HepG2 (cell line): ENCODE measurements around the gene MFRP. TPM values are rescaled to one million over a fixed set of nuclear protein-coding genes. Genes with fewer than 3 reads are reported as not detected.

ENCODE experiments used
- ATAD3A ChIP-seq: sonication (generic); formaldehyde crosslinking; IDR thresholded peaks from 2 replicates; pipeline ENCODE4 v1.4.0; 2020; ENCODE audit warnings: missing genetic modification reagents
- CBFB ChIP-seq: sonication (generic); formaldehyde crosslinking; IDR thresholded peaks from 2 replicates; pipeline ENCODE4 v1.4.0; 2020; ENCODE audit warnings: missing genetic modification reagents
- KDM6A ChIP-seq: IDR thresholded peaks from 2 replicates; pipeline ENCODE4 v1.6.1; 2016; ENCODE audit warnings: low read depth
- NFYB ChIP-seq: sonication (generic); formaldehyde crosslinking; IDR thresholded peaks from 2 replicates; pipeline ENCODE4 v1.4.0; 2020; ENCODE audit warnings: missing genetic modification reagents
- RXRB ChIP-seq: IDR thresholded peaks from 2 replicates; pipeline ENCODE4 v1.6.1; 2016; ENCODE audit warnings: borderline replicate concordance, missing genetic modification reagents, missing compliant biosample characterization
- SIN3B ChIP-seq: fragments of 150-350 bp; IDR thresholded peaks from 2 replicates; pipeline ENCODE4 v1.6.1; 2014; ENCODE audit warnings: low read length
- SP2 ChIP-seq: sonication (generic); formaldehyde crosslinking; IDR thresholded peaks from 2 replicates; pipeline ENCODE4 v1.5.1; 2020; ENCODE audit warnings: mild to moderate bottlenecking, missing genetic modification reagents
- SP5 ChIP-seq: IDR thresholded peaks from 2 replicates; pipeline ENCODE4 v1.6.1; 2016; ENCODE audit warnings: low read depth, borderline replicate concordance
- ZNF207 ChIP-seq: fragments of 450-650 bp; IDR thresholded peaks from 2 replicates; pipeline ENCODE4 v1.6.1; 2016; ENCODE audit warnings: antibody characterized with exemption, borderline replicate concordance
- ZNF253 ChIP-seq: sonication (generic); formaldehyde crosslinking; IDR thresholded peaks from 2 replicates; pipeline ENCODE4 v1.8.0; 2022; ENCODE audit warnings: mild to moderate bottlenecking, missing genetic modification reagents, borderline replicate concordance
- ZNF256 ChIP-seq: sonication (generic); formaldehyde crosslinking; conservative IDR thresholded peaks from 2 replicates; pipeline ENCODE4 v1.4.0; 2020; ENCODE audit warnings: missing genetic modification reagents
- ZNF564 ChIP-seq: sonication (generic); formaldehyde crosslinking; IDR thresholded peaks from 2 replicates; pipeline ENCODE4 v1.8.1; 2023; ENCODE audit warnings: mild to moderate bottlenecking, missing genetic modification reagents
- ZNF660 ChIP-seq: sonication (generic); formaldehyde crosslinking; IDR thresholded peaks from 2 replicates; pipeline ENCODE4 v1.5.1; 2020; ENCODE audit warnings: mild to moderate bottlenecking, low read depth, missing genetic modification reagents, borderline replicate concordance
- ZNF768 ChIP-seq: sonication (generic); formaldehyde crosslinking; IDR thresholded peaks from 2 replicates; pipeline ENCODE4 v1.4.0; 2020; ENCODE audit warnings: missing genetic modification reagents
- ZNF841 ChIP-seq: sonication (generic); formaldehyde crosslinking; IDR thresholded peaks from 2 replicates; pipeline ENCODE4 v1.8.1; 2023; ENCODE audit warnings: missing genetic modification reagents, borderline replicate concordance
- ZSCAN20 ChIP-seq: sonication (generic); formaldehyde crosslinking; IDR thresholded peaks from 2 replicates; pipeline ENCODE4 v1.4.0; 2020; ENCODE audit warnings: missing genetic modification reagents, mild to moderate bottlenecking, borderline replicate concordance
- ZSCAN9 ChIP-seq: IDR thresholded peaks from 2 replicates; pipeline ENCODE4 v1.6.1; 2016; ENCODE audit warnings: borderline replicate concordance
- polyA plus RNA-seq, 8 experiments: library from polyadenylated mRNA; depleted of rRNA in 3 of 8; stranded (reverse) in 7 of 8; unstranded in 1 of 8; fragments of >200 nt; fragmentation: Illumina TruSeq in 4 of 8; extraction: Trizol in 4 of 8; gene quantifications; 2 replicates each; pipeline versions ENCODE4 v1.2.1 to v1.2.3, GENCODE V29; 2011 to 2016; ENCODE audit warnings: low read depth in 4 of 8, missing spikeins in 1 of 8, mixed read lengths in 1 of 8; ENCODE audit not compliant: insufficient read depth in 1 of 8
- total RNA-seq, 5 experiments: library from RNA; depleted of rRNA; stranded (reverse); fragments of >200 nt; fragmentation: Illumina TruSeq; extraction: Trizol; gene quantifications; 2 replicates each; pipeline ENCODE4 v1.2.3, GENCODE V29; 2016; ENCODE audit warnings: low read depth in 1 of 5
- TF ChIP-seq, protein P1 (sequence below): sonication (generic); formaldehyde crosslinking; IDR thresholded peaks from 2 replicates; pipeline ENCODE4 v1.5.1; 2020; ENCODE audit warnings: mild to moderate bottlenecking, missing genetic modification reagents
- TF ChIP-seq, protein P2 (sequence below): sonication (generic); formaldehyde crosslinking; IDR thresholded peaks from 2 replicates; pipeline ENCODE4 v1.5.0; 2020; ENCODE audit warnings: mild to moderate bottlenecking, missing genetic modification reagents
- TF ChIP-seq, protein P3 (sequence below): sonication (generic); formaldehyde crosslinking; IDR thresholded peaks from 2 replicates; pipeline ENCODE4 v1.4.0; 2020; ENCODE audit warnings: mild to moderate bottlenecking, missing genetic modification reagents
- TF ChIP-seq, protein P4 (sequence below): sonication (generic); formaldehyde crosslinking; IDR thresholded peaks from 2 replicates; pipeline ENCODE4 v1.4.0; 2020; ENCODE audit warnings: missing genetic modification reagents, borderline replicate concordance

Gene MFRP
- total and polyA plus RNA-seq, 2 of the 13 experiments (the other 11 are each of a cell fraction or from before 2014, with no cell fraction given): not detected

DNA sequence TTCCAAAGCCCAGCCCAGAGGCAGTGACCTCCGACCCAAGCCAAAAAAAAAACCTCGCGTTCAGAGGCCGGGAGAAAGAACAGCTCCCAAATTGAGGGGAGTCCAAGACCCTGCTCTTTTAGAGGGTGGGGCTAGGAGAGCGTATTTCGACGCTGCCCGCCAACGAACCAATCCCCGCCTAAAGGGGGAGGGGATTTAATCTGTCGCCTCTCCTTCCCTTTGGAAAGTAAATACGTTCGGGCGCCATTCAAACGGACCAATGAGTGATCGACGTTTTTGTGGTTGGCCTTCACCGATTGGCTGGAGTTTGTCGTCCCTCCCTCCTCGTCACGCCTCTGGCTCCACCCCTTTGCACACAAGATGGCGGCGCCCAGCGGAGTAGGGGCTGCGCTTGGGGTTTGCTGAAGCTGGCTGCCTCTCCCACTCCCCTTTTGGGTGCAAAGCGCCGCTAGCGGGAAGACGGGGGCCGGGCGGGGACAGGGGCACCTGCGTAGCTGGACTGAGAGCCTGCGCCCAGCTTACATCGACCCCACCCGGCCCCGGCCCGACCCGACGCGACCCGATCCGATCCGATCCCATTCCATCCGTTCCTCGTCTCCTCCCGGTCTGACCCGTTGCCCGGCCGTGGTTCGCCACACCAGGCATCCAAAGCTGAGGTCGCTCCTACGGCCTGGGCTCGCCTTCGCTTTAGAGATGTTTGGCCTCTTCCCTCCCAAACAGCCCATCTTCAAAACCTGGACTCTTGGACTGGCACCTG, 12.2 kb downstream of the MFRP start, which contains the start of gene RNF26 (continued):
- TF ChIP-seq, protein P1, sequence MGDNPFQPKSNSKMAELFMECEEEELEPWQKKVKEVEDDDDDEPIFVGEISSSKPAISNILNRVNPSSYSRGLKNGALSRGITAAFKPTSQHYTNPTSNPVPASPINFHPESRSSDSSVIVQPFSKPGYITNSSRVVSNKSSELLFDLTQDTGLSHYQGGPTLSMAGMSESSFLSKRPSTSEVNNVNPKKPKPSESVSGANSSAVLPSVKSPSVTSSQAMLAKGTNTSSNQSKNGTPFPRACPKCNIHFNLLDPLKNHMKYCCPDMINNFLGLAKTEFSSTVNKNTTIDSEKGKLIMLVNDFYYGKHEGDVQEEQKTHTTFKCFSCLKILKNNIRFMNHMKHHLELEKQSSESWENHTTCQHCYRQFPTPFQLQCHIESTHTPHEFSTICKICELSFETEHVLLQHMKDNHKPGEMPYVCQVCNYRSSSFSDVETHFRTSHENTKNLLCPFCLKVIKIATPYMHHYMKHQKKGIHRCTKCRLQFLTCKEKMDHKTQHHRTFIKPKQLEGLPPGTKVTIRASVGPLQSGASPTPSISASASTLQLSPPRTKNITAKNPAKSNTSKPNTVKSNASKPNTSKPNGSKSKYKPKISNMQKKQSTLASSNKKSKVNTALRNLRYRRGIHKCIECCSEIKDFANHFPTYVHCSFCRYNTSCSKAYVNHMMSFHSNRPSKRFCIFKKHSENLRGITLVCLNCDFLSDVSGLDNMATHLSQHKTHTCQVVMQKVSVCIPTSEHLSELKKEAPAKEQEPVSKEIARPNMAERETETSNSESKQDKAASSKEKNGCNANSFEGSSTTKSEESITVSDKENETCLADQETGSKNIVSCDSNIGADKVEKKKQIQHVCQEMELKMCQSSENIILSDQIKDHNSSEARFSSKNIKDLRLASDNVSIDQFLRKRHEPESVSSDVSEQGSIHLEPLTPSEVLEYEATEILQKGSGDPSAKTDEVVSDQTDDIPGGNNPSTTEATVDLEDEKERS (CRISPR knock-in tag): no peak
- TF ChIP-seq SP5 (CRISPR knock-in tag): no peak; the same call in 1 of the 2 replicates
- TF ChIP-seq SIN3B: peak; percentile 93
- TF ChIP-seq, protein P2, sequence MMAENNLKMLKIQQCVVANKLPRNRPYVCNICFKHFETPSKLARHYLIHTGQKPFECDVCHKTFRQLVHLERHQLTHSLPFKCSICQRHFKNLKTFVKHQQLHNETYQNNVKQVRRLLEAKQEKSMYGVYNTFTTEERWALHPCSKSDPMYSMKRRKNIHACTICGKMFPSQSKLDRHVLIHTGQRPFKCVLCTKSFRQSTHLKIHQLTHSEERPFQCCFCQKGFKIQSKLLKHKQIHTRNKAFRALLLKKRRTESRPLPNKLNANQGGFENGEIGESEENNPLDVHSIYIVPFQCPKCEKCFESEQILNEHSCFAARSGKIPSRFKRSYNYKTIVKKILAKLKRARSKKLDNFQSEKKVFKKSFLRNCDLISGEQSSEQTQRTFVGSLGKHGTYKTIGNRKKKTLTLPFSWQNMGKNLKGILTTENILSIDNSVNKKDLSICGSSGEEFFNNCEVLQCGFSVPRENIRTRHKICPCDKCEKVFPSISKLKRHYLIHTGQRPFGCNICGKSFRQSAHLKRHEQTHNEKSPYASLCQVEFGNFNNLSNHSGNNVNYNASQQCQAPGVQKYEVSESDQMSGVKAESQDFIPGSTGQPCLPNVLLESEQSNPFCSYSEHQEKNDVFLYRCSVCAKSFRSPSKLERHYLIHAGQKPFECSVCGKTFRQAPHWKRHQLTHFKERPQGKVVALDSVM (CRISPR knock-in tag): no peak
- no peak for TF ChIP-seq ATAD3A (CRISPR knock-in tag)
- peak; percentile 22; the same call in 1 of the 2 replicates for TF ChIP-seq CBFB (CRISPR knock-in tag)
- TF ChIP-seq ZNF207: no peak
- TF ChIP-seq ZNF564 (CRISPR knock-in tag): no peak
- peak; percentile 93 for TF ChIP-seq NFYB
- no peak for TF ChIP-seq KDM6A (CRISPR knock-in tag)
- peak; percentile 81 for TF ChIP-seq SP2
- TF ChIP-seq ZSCAN9 (CRISPR knock-in tag): no peak
- TF ChIP-seq ZNF660 (CRISPR knock-in tag): no peak
- TF ChIP-seq ZNF768: no peak; the same call in 1 of the 2 replicates
- no peak for TF ChIP-seq ZNF841 (CRISPR knock-in tag)
- TF ChIP-seq ZNF253 (CRISPR knock-in tag): no peak
- TF ChIP-seq ZNF256 (CRISPR knock-in tag): no peak
- 0 out of 2 replicates have a peak, but pooled peaks have one; percentile 14 for TF ChIP-seq RXRB (CRISPR knock-in tag)
- TF ChIP-seq, protein P3, sequence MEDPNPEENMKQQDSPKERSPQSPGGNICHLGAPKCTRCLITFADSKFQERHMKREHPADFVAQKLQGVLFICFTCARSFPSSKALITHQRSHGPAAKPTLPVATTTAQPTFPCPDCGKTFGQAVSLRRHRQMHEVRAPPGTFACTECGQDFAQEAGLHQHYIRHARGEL (CRISPR knock-in tag): no peak
- TF ChIP-seq ZSCAN20: 0 out of 2 replicates have a peak, but pooled peaks have one; percentile 78
- TF ChIP-seq, protein P4, sequence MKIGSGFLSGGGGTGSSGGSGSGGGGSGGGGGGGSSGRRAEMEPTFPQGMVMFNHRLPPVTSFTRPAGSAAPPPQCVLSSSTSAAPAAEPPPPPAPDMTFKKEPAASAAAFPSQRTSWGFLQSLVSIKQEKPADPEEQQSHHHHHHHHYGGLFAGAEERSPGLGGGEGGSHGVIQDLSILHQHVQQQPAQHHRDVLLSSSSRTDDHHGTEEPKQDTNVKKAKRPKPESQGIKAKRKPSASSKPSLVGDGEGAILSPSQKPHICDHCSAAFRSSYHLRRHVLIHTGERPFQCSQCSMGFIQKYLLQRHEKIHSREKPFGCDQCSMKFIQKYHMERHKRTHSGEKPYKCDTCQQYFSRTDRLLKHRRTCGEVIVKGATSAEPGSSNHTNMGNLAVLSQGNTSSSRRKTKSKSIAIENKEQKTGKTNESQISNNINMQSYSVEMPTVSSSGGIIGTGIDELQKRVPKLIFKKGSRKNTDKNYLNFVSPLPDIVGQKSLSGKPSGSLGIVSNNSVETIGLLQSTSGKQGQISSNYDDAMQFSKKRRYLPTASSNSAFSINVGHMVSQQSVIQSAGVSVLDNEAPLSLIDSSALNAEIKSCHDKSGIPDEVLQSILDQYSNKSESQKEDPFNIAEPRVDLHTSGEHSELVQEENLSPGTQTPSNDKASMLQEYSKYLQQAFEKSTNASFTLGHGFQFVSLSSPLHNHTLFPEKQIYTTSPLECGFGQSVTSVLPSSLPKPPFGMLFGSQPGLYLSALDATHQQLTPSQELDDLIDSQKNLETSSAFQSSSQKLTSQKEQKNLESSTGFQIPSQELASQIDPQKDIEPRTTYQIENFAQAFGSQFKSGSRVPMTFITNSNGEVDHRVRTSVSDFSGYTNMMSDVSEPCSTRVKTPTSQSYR (CRISPR knock-in tag): peak; percentile 67; the same call in 1 of the 2 replicates
